ENCODE data around the gene ZFAND3. TPM values are rescaled to one million over a fixed set of nuclear protein-coding genes. Genes with fewer than 3 reads are reported as not detected.

The ZFAND3 gene
- total and polyA plus RNA-seq, 2 donors (not counting 3 experiments of a cell fraction or from before 2014, with no cell fraction given) = 15.4 to 54.2 TPM

- no peak overlapping the region for H3K4me2 ChIP-seq (ENCODE audit: insufficient read depth, low read length)
- peaks cover 2% of the 10 kb centered on the region for H3K79me2 ChIP-seq (ENCODE audit: control insufficient read depth, insufficient read depth, low read length)
- no peaks in the 10 kb centered on the region for H3K27me3 ChIP-seq (ENCODE audit: control insufficient read depth in 2 of 2, insufficient read depth in 2 of 2, low read length in 2 of 2)
- DNase-seq (ENCODE audit: low read depth, low spot score) (no peak), FAIRE-seq (no peak)
- no peaks in the 10 kb centered on the region for H3K9me3 ChIP-seq (replicated peaks; ENCODE audit: control insufficient read depth, insufficient read depth, low read length)
- H4K20me1 ChIP-seq (replicated peaks; ENCODE audit: control insufficient read depth, extremely low read depth, insufficient read depth, low read length) = no peaks in the 10 kb centered on the region
- no peak overlapping the region for H2AFZ ChIP-seq (ENCODE audit: low read depth, low read length)
- intact Hi-C loops (cut with micrococcal nuclease) (no loop called here), dilution Hi-C loops (cut with MboI; ENCODE audit: extremely low pct_ligation_motif_present, low sequenced_read_pairs) (no loop called here)
- CTCF ChIA-PET = interaction anchor here (1.2 kb wide), 1 partner anchor 12 kb away, joined by 3 read pairs; no protein-coding TSS in a partner anchor
- H3K27ac ChIP-seq (ENCODE audit: insufficient read depth, low read depth, low read length) = no peak overlapping the region
- H3K9ac ChIP-seq (replicated peaks; ENCODE audit: extremely low read depth, insufficient read depth, low read length) = no peak overlapping the region
- H3K4me3 ChIP-seq (replicated peaks in 1 of 3; ENCODE audit: insufficient read depth in 1 of 3, low read depth in 1 of 3, low read length in 3 of 3) = no peak overlapping the region
- no TSS peak for BruUV-seq (replicated peaks)
- no peak for TF ChIP-seq FOS (IDR thresholded peaks at IDR 0.05; ENCODE audit: borderline replicate concordance, insufficient read depth, low read length)
- TF ChIP-seq POLR2AphosphoS5 (IDR thresholded peaks at IDR 0.05; ENCODE audit: insufficient read depth, low read depth, low read length) = no peak
- TF ChIP-seq EZH2 (IDR thresholded peaks at IDR 0.05; ENCODE audit: borderline replicate concordance, low read depth, low read length, severe bottlenecking) = no peak
- no peak for TF ChIP-seq POLR2A (IDR thresholded peaks at IDR 0.05; ENCODE audit: low read depth, low read length)
- TF ChIP-seq MYC (IDR thresholded peaks at IDR 0.05; ENCODE audit: low read depth, low read length) = no peak
- no peak for TF ChIP-seq GATA2 (IDR thresholded peaks at IDR 0.05; ENCODE audit: insufficient read depth, insufficient read length, low read depth, low read length)
- no peak for TF ChIP-seq MAX (IDR thresholded peaks at IDR 0.05; ENCODE audit: insufficient read depth, insufficient read length)
- no peak for TF ChIP-seq CTCF (IDR thresholded peaks at IDR 0.05; ENCODE audit: extremely low read depth in 1 of 2, insufficient read depth in 1 of 2, low read depth in 1 of 2, low read length in 2 of 2)
- no peak for TF ChIP-seq JUN (IDR thresholded peaks at IDR 0.05; ENCODE audit: borderline replicate concordance, insufficient read depth, insufficient read length, low read depth)
- H3K4me1 ChIP-seq (ENCODE audit: control insufficient read depth, extremely low read depth, insufficient read depth, low read length) = no peaks in the 10 kb centered on the region
- no peaks in the 10 kb centered on the region for H3K36me3 ChIP-seq (ENCODE audit: control insufficient read depth in 2 of 2, extremely low read depth in 1 of 2, insufficient read depth in 2 of 2, low read length in 2 of 2)
- POLR2A ChIA-PET = no interaction called here
- no peaks in the 10 kb centered on the region for H3K9me1 ChIP-seq (replicated peaks; ENCODE audit: control insufficient read depth, extremely low read depth, insufficient read depth, low read length)
Measured at GRCh38 chr6:38088829-38089228, 269.3 kb downstream of the ZFAND3 start.
